K562 (cell line): ENCODE data around the gene CAB39. TPM values are rescaled to one million over a fixed set of nuclear protein-coding genes. Genes with fewer than 3 reads are reported as not detected.

Experiments
- ATAC-seq: fragments of 200-7000 bp; cut with Tn5 transposase; 3 replicates; pipeline ENCODE4 v1.9.1; 2020; ENCODE audit warnings: moderate library complexity
- BruUV-seq: library from RNA; stranded (reverse); fragments of 400-500 nt; replicated peaks from 2 replicates; lab custom pipeline; 2021; lab: Mats Ljungman, UMichigan
- CTCF ChIA-PET: fragments of 300-600 bp; formaldehyde crosslinking; extraction: SDS; loops from one replicate; lab custom pipeline; 2021; ENCODE audit warnings: low intra/inter-chr PET ratio; lab: Yijun Ruan, JAX
- POLR2A ChIA-PET: fragments of 300-600, 350-650 bp; sonication (Branson Sonifier 250); formaldehyde crosslinking; extraction: SDS; loops from one replicate; lab custom pipeline; 2021; ENCODE audit warnings: antibody characterized with exemption, inconsistent platforms; lab: Yijun Ruan, JAX
- DNase-seq, 4 experiments: peaks; one replicate each; pipeline versions ENCODE4 v3.0.0 to v3.0.0-alpha.2; 2011 to 2018; ENCODE audit warnings: low spot score in 3 of 4, mixed read lengths in 3 of 4; ENCODE audit errors: extremely low read depth in 1 of 4
- FAIRE-seq: peaks from 2 replicates; lab custom pipeline; 2011; peaks lifted over from hg19 to GRCh38; lab: Jason Lieb, UNC
- H2AFZ ChIP-seq: 2 replicates; pipeline ENCODE4 v1.6.0; 2011; ENCODE audit warnings: low read depth, low read length, control low read depth, inconsistent platforms
- H3K27ac ChIP-seq: fragments of 200-600 bp; 3 replicates; pipeline ENCODE4 v1.8.0; 2011; ENCODE audit warnings: low read depth, mild to moderate bottlenecking, control low read depth, inconsistent platforms, low read length, moderate library complexity, mixed read lengths; ENCODE audit errors: extremely low read depth
- H3K27me3 ChIP-seq, 2 experiments: fragments of 300-600 bp in 1 of 2; 2 replicates in 1 of 2; 3 replicates in 1 of 2; pipeline versions ENCODE4 v1.6.0 to v1.8.0; 2011; ENCODE audit warnings: inconsistent platforms in 2 of 2, low read length in 2 of 2, mild to moderate bottlenecking in 1 of 2, mixed read lengths in 1 of 2, moderate library complexity in 1 of 2; ENCODE audit not compliant: control insufficient read depth in 2 of 2, insufficient read depth in 2 of 2
- H3K36me3 ChIP-seq: fragments of 300-600 bp; 3 replicates; pipeline ENCODE4 v1.8.0; 2011; ENCODE audit warnings: mild to moderate bottlenecking, low read length, inconsistent platforms; ENCODE audit not compliant: control insufficient read depth, insufficient read depth
- H3K4me1 ChIP-seq, 2 experiments: fragments of 200-600 bp in 1 of 2; replicated peaks in 1 of 2; 2 replicates in 1 of 2; 3 replicates in 1 of 2; pipeline versions ENCODE4 v1.5.1 to v1.8.0; 2011; ENCODE audit warnings: inconsistent platforms in 2 of 2, low read length in 2 of 2, mild to moderate bottlenecking in 1 of 2, mixed read lengths in 1 of 2, moderate library complexity in 1 of 2; ENCODE audit not compliant: control insufficient read depth in 2 of 2, insufficient read depth in 2 of 2
- H3K4me2 ChIP-seq: 2 replicates; pipeline ENCODE4 v1.6.1; 2011; ENCODE audit warnings: low read length, control low read depth, inconsistent platforms, mixed read lengths; ENCODE audit not compliant: insufficient read depth
- H3K4me3 ChIP-seq: fragments of 200-600 bp; sonication (generic), shearing (Covaris generic); 2 replicates; pipeline ENCODE4 v1.5.1; 2016; ENCODE audit warnings: control low read depth, inconsistent platforms
- H3K79me2 ChIP-seq: fragments of 200-600 bp; 3 replicates; pipeline ENCODE4 v1.8.0; 2011; ENCODE audit warnings: low read length, inconsistent platforms; ENCODE audit not compliant: control insufficient read depth, insufficient read depth
- H3K9ac ChIP-seq, 2 experiments: 2 replicates each; pipeline versions ENCODE4 v1.6.0 to v1.6.1; 2011; ENCODE audit warnings: low read depth in 2 of 2, low read length in 2 of 2, control low read depth in 1 of 2, inconsistent platforms in 1 of 2, mild to moderate bottlenecking in 1 of 2, mixed read lengths in 1 of 2; ENCODE audit not compliant: insufficient read depth in 1 of 2
- H3K9me1 ChIP-seq: one replicate; pipeline ENCODE4 v1.6.0; 2011; ENCODE audit warnings: inconsistent platforms, mild to moderate bottlenecking, low read length, moderate library complexity; ENCODE audit not compliant: control insufficient read depth, insufficient read depth
- H3K9me3 ChIP-seq: replicated peaks from 2 replicates; pipeline ENCODE4 v1.5.1; 2011; ENCODE audit warnings: low read depth, low read length, inconsistent platforms; ENCODE audit not compliant: control insufficient read depth, insufficient read depth
- H4K20me1 ChIP-seq: replicated peaks from 2 replicates; pipeline ENCODE4 v1.6.1; 2011; ENCODE audit warnings: low read length, inconsistent platforms, mixed read lengths; ENCODE audit not compliant: control insufficient read depth, insufficient read depth
- FOXA3 ChIP-seq, 2 experiments: fragments of 450-650 bp in 1 of 2; sonication (generic) in 1 of 2; formaldehyde crosslinking; IDR thresholded peaks in 1 of 2; conservative IDR thresholded peaks in 1 of 2; 2 replicates each; pipeline versions ENCODE4 v1.4.0 to v1.8.0; 2020 to 2022; ENCODE audit warnings: mild to moderate bottlenecking in 2 of 2, missing genetic modification reagents in 1 of 2
- GATA2 ChIP-seq: sonication (generic); formaldehyde crosslinking; IDR thresholded peaks from 2 replicates; pipeline ENCODE4 v1.4.0; 2020; ENCODE audit warnings: mild to moderate bottlenecking, missing genetic modification reagents
- KDM1A ChIP-seq, 2 experiments: fragments of 450-650 bp; IDR thresholded peaks; 2 replicates each; pipeline ENCODE4 v1.6.1; 2016; ENCODE audit warnings: mild to moderate bottlenecking in 2 of 2
- KDM5B ChIP-seq: fragments of 200-600 bp; sonication (generic); IDR thresholded peaks from 2 replicates; pipeline ENCODE4 v1.6.1; 2012; ENCODE audit warnings: low read depth, mild to moderate bottlenecking, moderate library complexity, low read length, control low read depth, inconsistent platforms; ENCODE audit not compliant: insufficient replicate concordance
- ZNF511 ChIP-seq: sonication (generic); formaldehyde crosslinking; IDR thresholded peaks from 2 replicates; pipeline ENCODE4 v1.8.0; 2022; ENCODE audit warnings: mild to moderate bottlenecking, missing genetic modification reagents
- WGBS: fragments of 100-300 bp; shearing (Covaris generic); methylation state at CpG from one replicate; pipeline ENCODE4 v1.1.6; 2016; ENCODE audit warnings: low coverage, mixed read lengths; ENCODE audit not compliant: insufficient coverage; ENCODE audit errors: missing lambda C conversion rate; 5-methylcytosine and 5-hydroxymethylcytosine counted together
- in situ Hi-C: fragments of 300-500 bp; cut with MboI; formaldehyde crosslinking; loops from 4 replicates; pipeline ENCODE4 v1.15.0; 2018; ENCODE audit warnings: inconsistent platforms, mixed read lengths
- intact Hi-C: fragments of 100-400 bp; cut with micrococcal nuclease; formaldehyde crosslinking; loops from 2 replicates; pipeline ENCODE4 v1.14.2; 2022
- polyA plus RNA-seq, 8 experiments: library from polyadenylated mRNA; depleted of rRNA in 4 of 8; stranded (reverse) in 5 of 8; unstranded in 3 of 8; fragments of >200 nt; fragmentation: Nextera tagmentation in 2 of 8; fragmentation: Illumina TruSeq in 1 of 8; extraction: Ambion mirVana in 2 of 8; extraction: Trizol in 1 of 8; gene quantifications; 2 replicates each; pipeline versions ENCODE4 v1.2.1 to v1.2.3, GENCODE V29; 2011 to 2014; ENCODE audit warnings: inconsistent platforms in 1 of 8, missing spikeins in 1 of 8
- total RNA-seq, 7 experiments: library from RNA; depleted of rRNA in 6 of 7; stranded (reverse); fragments of >200 nt in 6 of 7; fragmentation: Illumina TruSeq in 2 of 7; extraction: Trizol in 2 of 7; gene quantifications; 2 replicates each; pipeline versions ENCODE4 v1.2.1 to v1.2.3, GENCODE V29; 2011 to 2021; ENCODE audit warnings: low replicate concordance in 1 of 7

CAB39 gene
- total and polyA plus RNA-seq, 9 of the 15 experiments (the other 6 are each of a cell fraction or from before 2014, with no cell fraction given) = 27.2 to 94.4 (median 70.1) TPM

DNA sequence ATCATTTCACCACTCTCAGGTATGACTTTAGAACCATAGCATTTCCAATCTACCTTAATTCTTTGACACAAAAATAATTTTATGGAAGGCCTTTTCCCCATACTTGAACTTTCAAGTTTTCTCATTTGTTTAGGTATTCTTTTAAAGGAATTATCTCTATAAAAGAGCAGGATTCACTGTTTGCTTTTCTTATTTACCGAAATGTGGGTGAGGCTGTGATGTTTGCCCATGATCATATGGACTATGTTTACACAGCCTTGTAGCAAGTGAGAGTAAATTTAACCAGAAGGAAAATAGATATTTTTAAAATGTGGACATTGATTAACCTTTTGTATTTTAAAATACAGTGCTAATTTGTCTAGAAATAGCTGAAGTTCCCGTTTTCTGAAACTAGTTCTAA, 26.3 kb downstream of the CAB39 start:
- Histone ChIP-seq H3K4me1 (peaks cover 4 to 26% of the 10 kb centered on the region in 2 experiments; a peak in 3 of 5 replicates), H3K79me2 (peaks cover 97% of the 10 kb centered on the region), H3K9ac (no peak overlapping the region), H3K4me2 (no peak overlapping the region), H3K27me3 (no peaks in the 10 kb centered on the region), H3K36me3 (peaks cover 64% of the 10 kb centered on the region), H3K9me3 (no peaks in the 10 kb centered on the region), H3K27ac (no peak overlapping the region), H3K9me1 (no peaks in the 10 kb centered on the region), H4K20me1 (no peaks in the 10 kb centered on the region; the same call in 1 of the 2 replicates), H2AFZ (no peak overlapping the region), H3K4me3 (no peak overlapping the region)
- WGBS = 77% methylated on average over 2 of the region's 2 CpGs
- no peak for ATAC-seq
- in situ Hi-C loops (no loop called here), intact Hi-C loops (no loop called here)
- no TSS peak for BruUV-seq
- TF ChIP-seq KDM5B (no peak), GATA2 (CRISPR knock-in tag) (no peak), FOXA3 (CRISPR knock-in tag; conservative IDR thresholded peaks at IDR 0.05 in 1 of 2, IDR thresholded peaks at IDR 0.05 in 1 of 2) (0 out of 4 replicates have a peak, but pooled peaks of 1 of the 2 experiments have one; percentile 17)
- FAIRE-seq = no peak
- ChIA-PET POLR2A (no interaction called here), CTCF (no interaction called here)
- no peak for DNase-seq

DNA sequence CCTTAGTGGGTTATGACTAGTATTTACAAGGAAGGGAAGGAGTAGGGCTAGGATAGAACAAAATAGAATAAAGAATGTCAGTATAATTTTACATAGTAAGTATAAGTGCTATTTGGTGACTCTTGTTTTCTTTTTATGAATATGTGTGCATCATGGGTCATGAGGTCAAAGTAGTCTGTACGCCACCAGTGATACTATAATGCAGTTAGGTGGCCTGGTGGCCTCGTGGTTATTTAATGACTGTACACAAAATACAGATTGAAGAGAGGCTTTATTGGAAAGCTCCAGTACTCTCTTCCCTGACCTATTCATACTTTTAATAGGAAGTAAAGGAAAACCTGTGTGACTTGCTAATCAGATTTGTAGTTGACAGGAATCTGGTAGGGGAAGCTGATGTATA, 27.3 kb downstream of the CAB39 start:
- Histone ChIP-seq H3K9me1 (no peaks in the 10 kb centered on the region), H3K9me3 (no peaks in the 10 kb centered on the region), H3K36me3 (peaks cover 61% of the 10 kb centered on the region), H3K27me3 (no peaks in the 10 kb centered on the region), H2AFZ (no peak overlapping the region), H3K27ac (no peak overlapping the region), H3K79me2 (peaks cover 96% of the 10 kb centered on the region), H3K4me1 (peaks cover 4 to 20% of the 10 kb centered on the region in 2 experiments; a peak in 3 of 5 replicates), H4K20me1 (no peaks in the 10 kb centered on the region; the same call in 1 of the 2 replicates), H3K9ac (no peak overlapping the region), H3K4me3 (no peak overlapping the region), H3K4me2 (no peak overlapping the region)
- CTCF ChIA-PET = no interaction called here
- no TSS peak for BruUV-seq
- 75% methylated on average over 2 of the region's 2 CpGs for WGBS
- DNase-seq (no peak), ATAC-seq (no peak), FAIRE-seq (no peak)
- intact Hi-C loops = no loop called here
- TF ChIP-seq KDM1A (IDR thresholded peaks at IDR 0.05) (peak in 1 of 2 experiments; percentile 42; a peak in 1 of 4 replicates), ZNF511 (CRISPR knock-in tag) (no peak)
- in situ Hi-C loops = no loop called here
- POLR2A ChIA-PET = no interaction called here
